ENCODE results near the gene LAIR2.

DNA sequence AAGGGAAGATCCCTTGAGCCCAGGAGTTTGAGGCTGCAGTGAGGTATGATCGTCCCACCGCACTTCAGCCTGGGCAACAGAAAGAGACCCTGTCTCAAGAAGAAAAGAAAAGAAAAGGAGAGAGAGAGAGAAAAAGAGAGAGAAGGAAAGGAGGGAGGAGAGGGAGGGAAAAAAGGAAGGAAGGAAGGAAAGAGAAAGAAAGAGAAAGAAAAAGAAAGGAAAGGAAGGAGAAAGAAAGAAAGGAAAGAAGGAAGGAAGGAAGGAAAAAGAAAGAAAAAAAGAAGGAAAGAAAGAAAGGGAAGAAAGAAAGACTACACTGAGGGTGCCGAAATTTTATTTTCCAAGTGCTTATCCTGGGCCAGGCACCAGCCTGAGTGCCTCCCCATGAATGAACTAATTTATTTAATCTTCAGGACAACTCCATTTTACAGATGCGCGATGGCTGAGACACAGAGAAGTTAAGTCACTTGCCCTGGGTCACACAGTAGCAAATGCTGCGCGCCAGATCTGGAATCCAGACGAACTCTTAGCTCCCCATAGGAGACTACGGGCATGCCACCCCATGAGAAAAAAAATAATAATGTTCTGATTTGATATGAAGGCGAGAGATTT lies 32.2 kb upstream of the LAIR2 start:
- TF ChIP-seq, protein P1, sequence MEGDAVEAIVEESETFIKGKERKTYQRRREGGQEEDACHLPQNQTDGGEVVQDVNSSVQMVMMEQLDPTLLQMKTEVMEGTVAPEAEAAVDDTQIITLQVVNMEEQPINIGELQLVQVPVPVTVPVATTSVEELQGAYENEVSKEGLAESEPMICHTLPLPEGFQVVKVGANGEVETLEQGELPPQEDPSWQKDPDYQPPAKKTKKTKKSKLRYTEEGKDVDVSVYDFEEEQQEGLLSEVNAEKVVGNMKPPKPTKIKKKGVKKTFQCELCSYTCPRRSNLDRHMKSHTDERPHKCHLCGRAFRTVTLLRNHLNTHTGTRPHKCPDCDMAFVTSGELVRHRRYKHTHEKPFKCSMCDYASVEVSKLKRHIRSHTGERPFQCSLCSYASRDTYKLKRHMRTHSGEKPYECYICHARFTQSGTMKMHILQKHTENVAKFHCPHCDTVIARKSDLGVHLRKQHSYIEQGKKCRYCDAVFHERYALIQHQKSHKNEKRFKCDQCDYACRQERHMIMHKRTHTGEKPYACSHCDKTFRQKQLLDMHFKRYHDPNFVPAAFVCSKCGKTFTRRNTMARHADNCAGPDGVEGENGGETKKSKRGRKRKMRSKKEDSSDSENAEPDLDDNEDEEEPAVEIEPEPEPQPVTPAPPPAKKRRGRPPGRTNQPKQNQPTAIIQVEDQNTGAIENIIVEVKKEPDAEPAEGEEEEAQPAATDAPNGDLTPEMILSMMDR (IDR thresholded peaks at IDR 0.05; ENCODE audit: borderline replicate concordance, extremely low read depth, low read length, poor library complexity, severe bottlenecking), result no peak
- TF ChIP-seq EZH2 (IDR thresholded peaks at IDR 0.05; ENCODE audit: borderline replicate concordance, low read depth, low read length, severe bottlenecking), result no peak
